Measurements from ENCODE around the gene MARCHF5.

DNA sequence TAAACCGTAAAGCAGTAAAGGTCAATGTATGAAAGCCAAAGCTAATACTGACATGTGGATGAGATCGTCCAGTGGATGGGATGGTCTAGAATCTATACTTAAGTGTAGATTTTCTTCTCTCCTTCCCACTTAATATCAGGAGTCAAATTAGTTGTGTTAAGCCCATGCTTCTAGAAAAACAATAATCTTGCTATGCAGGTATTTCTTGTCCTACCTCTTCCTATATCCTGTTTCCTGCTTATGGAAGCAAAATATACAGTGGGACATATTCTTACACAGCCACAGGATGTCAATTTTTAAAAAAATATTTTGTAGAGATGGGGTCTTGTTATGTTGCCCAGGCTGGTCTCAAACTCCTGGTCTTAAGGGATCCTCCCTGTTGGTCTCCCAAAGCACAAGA, 27.6 kb upstream of the MARCHF5 start:
- TF ChIP-seq, protein P1, sequence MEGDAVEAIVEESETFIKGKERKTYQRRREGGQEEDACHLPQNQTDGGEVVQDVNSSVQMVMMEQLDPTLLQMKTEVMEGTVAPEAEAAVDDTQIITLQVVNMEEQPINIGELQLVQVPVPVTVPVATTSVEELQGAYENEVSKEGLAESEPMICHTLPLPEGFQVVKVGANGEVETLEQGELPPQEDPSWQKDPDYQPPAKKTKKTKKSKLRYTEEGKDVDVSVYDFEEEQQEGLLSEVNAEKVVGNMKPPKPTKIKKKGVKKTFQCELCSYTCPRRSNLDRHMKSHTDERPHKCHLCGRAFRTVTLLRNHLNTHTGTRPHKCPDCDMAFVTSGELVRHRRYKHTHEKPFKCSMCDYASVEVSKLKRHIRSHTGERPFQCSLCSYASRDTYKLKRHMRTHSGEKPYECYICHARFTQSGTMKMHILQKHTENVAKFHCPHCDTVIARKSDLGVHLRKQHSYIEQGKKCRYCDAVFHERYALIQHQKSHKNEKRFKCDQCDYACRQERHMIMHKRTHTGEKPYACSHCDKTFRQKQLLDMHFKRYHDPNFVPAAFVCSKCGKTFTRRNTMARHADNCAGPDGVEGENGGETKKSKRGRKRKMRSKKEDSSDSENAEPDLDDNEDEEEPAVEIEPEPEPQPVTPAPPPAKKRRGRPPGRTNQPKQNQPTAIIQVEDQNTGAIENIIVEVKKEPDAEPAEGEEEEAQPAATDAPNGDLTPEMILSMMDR (IDR thresholded peaks at IDR 0.05): no peak
- TF ChIP-seq POLR2AphosphoS5 (IDR thresholded peaks at IDR 0.05): no peak
